BE2C (cell line): ENCODE results near the gene CHPF.

Experiments
- DNase-seq: peaks from one replicate; pipeline ENCODE4 v3.0.0-alpha.2; 2020
- H3K27me3 ChIP-seq: fragments of 250-450 bp; sonication (Bioruptor Pico); 2 replicates; pipeline ENCODE4 v1.5.1; 2020; ENCODE audit warnings: mild to moderate bottlenecking
- H3K36me3 ChIP-seq: fragments of 250-450 bp; sonication (Bioruptor Pico); 2 replicates; pipeline ENCODE4 v1.5.1; 2020; ENCODE audit warnings: mild to moderate bottlenecking
- H3K4me1 ChIP-seq: fragments of 250-450 bp; sonication (Bioruptor Pico); 2 replicates; pipeline ENCODE4 v1.5.1; 2020
- H3K4me3 ChIP-seq: 2 replicates; pipeline ENCODE4 v1.5.1; 2011; ENCODE audit warnings: low read depth, low read length
- H3K9me3 ChIP-seq: fragments of 250-450 bp; sonication (Bioruptor Pico); 2 replicates; pipeline ENCODE4 v1.5.1; 2020
- CTCF ChIP-seq: IDR thresholded peaks from 2 replicates; pipeline ENCODE4 v1.5.1; 2012; ENCODE audit warnings: mild to moderate bottlenecking, low read depth, low read length

The CHPF gene

GRCh38 chr2:219572237-219573001 lies 28.8 kb upstream of the CHPF start, which contains the start of gene INHA:
INHA (plus strand) TSS chr2:219572310; CDS start chr2:219572375, 65 bp downstream.
- peak within 1 kb of the TSS; percentile 68 for H3K4me3 ChIP-seq
- TF ChIP-seq CTCF = no peak
- H3K27me3 ChIP-seq = no peaks in the 10 kb centered on the region
- no peaks in the 10 kb centered on the region for H3K9me3 ChIP-seq
- H3K36me3 ChIP-seq = peaks cover 13% of the 10 kb centered on the region
- peaks cover 32% of the 10 kb centered on the region for H3K4me1 ChIP-seq
- DNase-seq = no peak

- DNase-seq = peak; percentile 97
- H3K27me3 ChIP-seq = no peaks in the 10 kb centered on the region
- peaks cover 24% of the 10 kb centered on the region for H3K4me1 ChIP-seq
- H3K36me3 ChIP-seq = peaks cover 18% of the 10 kb centered on the region
- no peaks in the 10 kb centered on the region for H3K9me3 ChIP-seq
- peak within 1 kb of the TSS; percentile 68 for H3K4me3 ChIP-seq
- TF ChIP-seq CTCF = no peak
Observed at GRCh38 chr2:219571311-219572236, 28.0 kb upstream of the CHPF start, which contains the start of gene OBSL1. OBSL1 (minus strand) TSS chr2:219571539; CDS start chr2:219571232, 307 bp downstream.

- peaks cover 17% of the 10 kb centered on the region for H3K4me1 ChIP-seq
- TF ChIP-seq CTCF = no peak
- H3K4me3 ChIP-seq = peak overlapping the region; percentile 68
- no peaks in the 10 kb centered on the region for H3K27me3 ChIP-seq
- no peaks in the 10 kb centered on the region for H3K9me3 ChIP-seq
- no peak for DNase-seq
- H3K36me3 ChIP-seq = peaks cover 18% of the 10 kb centered on the region
Observed at GRCh38 chr2:219570924-219571310, 27.3 kb upstream of the CHPF start.

- Histone ChIP-seq H3K9me3 (no peaks in the 10 kb centered on the region), H3K4me3 (peak overlapping the region; percentile 68), H3K27me3 (no peaks in the 10 kb centered on the region), H3K36me3 (peaks cover 19% of the 10 kb centered on the region), H3K4me1 (peaks cover 15% of the 10 kb centered on the region)
- no peak for DNase-seq
- TF ChIP-seq CTCF = no peak
Observed at GRCh38 chr2:219570194-219570923, 26.8 kb upstream of the CHPF start.

GRCh38 chr2:219569635-219570034 lies 26.0 kb upstream of the CHPF start:
- H3K9me3 ChIP-seq = no peaks in the 10 kb centered on the region

More at GRCh38 chr2:219569635-219570034, 26.0 kb upstream of the CHPF start:
- no peak for TF ChIP-seq CTCF
- DNase-seq = no peak
- H3K4me3 ChIP-seq = peak overlapping the region; percentile 68
- H3K27me3 ChIP-seq = no peaks in the 10 kb centered on the region
- H3K4me1 ChIP-seq = peaks cover 15% of the 10 kb centered on the region
- peaks cover 24% of the 10 kb centered on the region for H3K36me3 ChIP-seq
